H1 (cell line): ENCODE measurements around the gene RAVER2.

ENCODE experiments used
- BRCA1 ChIP-seq: IDR thresholded peaks from 2 replicates; pipeline ENCODE4 v1.6.1; 2012; ENCODE audit warnings: low read depth, low read length, improper control_type of control experiment
- CTBP2 ChIP-seq: IDR thresholded peaks from 2 replicates; pipeline ENCODE4 v1.7.0; 2011; ENCODE audit warnings: borderline replicate concordance, mild to moderate bottlenecking, moderate library complexity, mixed read lengths, low read length; ENCODE audit not compliant: insufficient read depth, insufficient read length
- CTCF ChIP-seq, 3 experiments: IDR thresholded peaks; 1 replicate in 2 of 3; 2 replicates in 1 of 3; pipeline versions ENCODE4 v1.5.1 to v1.6.1; 2011; ENCODE audit warnings: low read length in 3 of 3, mild to moderate bottlenecking in 3 of 3, inconsistent platforms in 2 of 3, low read depth in 1 of 3, moderate library complexity in 1 of 3; ENCODE audit not compliant: insufficient read depth in 1 of 3; ENCODE audit errors: control extremely low read depth in 1 of 3
- EP300 ChIP-seq, 2 experiments: IDR thresholded peaks; 1 replicate in 1 of 2; 2 replicates in 1 of 2; pipeline ENCODE4 v1.6.1; 2011 to 2012; ENCODE audit warnings: low read depth in 2 of 2, low read length in 2 of 2, mild to moderate bottlenecking in 2 of 2, borderline replicate concordance in 1 of 2, inconsistent platforms in 1 of 2, moderate library complexity in 1 of 2
- JUN ChIP-seq: IDR thresholded peaks from 2 replicates; pipeline ENCODE4 v1.6.1; 2011; ENCODE audit warnings: low read depth, mild to moderate bottlenecking, improper control_type of control experiment, low read length
- MAX ChIP-seq: IDR thresholded peaks from 2 replicates; pipeline ENCODE4 v1.6.1; 2012; ENCODE audit warnings: inconsistent platforms
- POLR2A ChIP-seq, 2 experiments: IDR thresholded peaks; 1 replicate in 1 of 2; 2 replicates in 1 of 2; pipeline ENCODE4 v1.6.1; 2011; ENCODE audit warnings: low read depth in 2 of 2, low read length in 2 of 2, mild to moderate bottlenecking in 2 of 2; ENCODE audit errors: control extremely low read depth in 1 of 2
- POLR2AphosphoS5 ChIP-seq: IDR thresholded peaks from 2 replicates; pipeline ENCODE4 v1.6.1; 2011; ENCODE audit warnings: low read depth, low read length
- SAP30 ChIP-seq: fragments of 300-600 bp; sonication (generic); IDR thresholded peaks from 2 replicates; pipeline ENCODE4 v1.7.1; 2012; ENCODE audit warnings: low read length, moderate library complexity, mild to moderate bottlenecking, inconsistent platforms; ENCODE audit not compliant: insufficient read depth, insufficient replicate concordance

- TF ChIP-seq SAP30, result no peak
- no peak for TF ChIP-seq POLR2AphosphoS5
- TF ChIP-seq CTCF (IDR thresholded peaks at IDR 0.05; ENCODE audit: control extremely low read depth in 1 of 3, insufficient read depth in 1 of 3, low read depth in 1 of 3, low read length in 3 of 3), result no peak
- TF ChIP-seq CTBP2, result no peak
- no peak for TF ChIP-seq EP300 (IDR thresholded peaks at IDR 0.05; ENCODE audit: borderline replicate concordance in 1 of 2, low read depth in 2 of 2, low read length in 2 of 2)
- TF ChIP-seq POLR2A (IDR thresholded peaks at IDR 0.05; ENCODE audit: control extremely low read depth in 1 of 2, low read depth in 2 of 2, low read length in 2 of 2), result no peak
- no peak for TF ChIP-seq JUN
- TF ChIP-seq MAX, result no peak
- TF ChIP-seq BRCA1, result no peak
These were observed 133.2 kb downstream of the RAVER2 start for GRCh38 chr1:64878090-64878489.
